Measurements from ENCODE around the gene ACOXL. TPM values are rescaled to one million over a fixed set of nuclear protein-coding genes. Genes with fewer than 3 reads are reported as not detected.

Gene ACOXL
- total and polyA plus RNA-seq, 3 experiments from 2014 or later = 0.27 TPM; not detected in 2

- Histone ChIP-seq H3K4me1 (ENCODE audit: insufficient read depth, low read length) (peaks cover 6% of the 10 kb centered on the region), H3K27me3 (ENCODE audit: insufficient read depth, low read length, poor library complexity, severe bottlenecking) (no peaks in the 10 kb centered on the region), H3K4me3 (ENCODE audit: low read length) (no peak overlapping the region), H3K36me3 (ENCODE audit: insufficient read depth, low read length) (no peaks in the 10 kb centered on the region), H3K9me3 (ENCODE audit: low read length) (no peaks in the 10 kb centered on the region), H3K27ac (ENCODE audit: low read depth, low read length) (no peak overlapping the region)
- Mint-ChIP-seq H3K36me3 (peaks cover 0 to 20% (median 0%) of the 10 kb centered on the region in 3 donors), H3K27ac (no peak overlapping the region), H3K4me3 (no peak overlapping the region), H3K27me3 (peaks cover 0 to 15% of the 10 kb centered on the region in 2 donors), H3K4me1 (peaks cover 0 to 5% (median 2%) of the 10 kb centered on the region in 3 donors), H3K9me3 (peaks cover 5 to 13% (median 8%) of the 10 kb centered on the region in 5 donors)
- DNase-seq = no peak
- ChIA-PET POLR2A (no interaction called here), CTCF (no interaction called here)
Observed at GRCh38 chr2:110881908-110882307, 149.5 kb downstream of the ACOXL start.

GRCh38 chr2:110883406-110883805, 151.0 kb downstream of the ACOXL start:
- CTCF ChIA-PET = no interaction called here

GRCh38 chr2:110885256-110885655, 152.9 kb downstream of the ACOXL start:
- Histone ChIP-seq H3K27me3 (ENCODE audit: insufficient read depth, low read length, poor library complexity, severe bottlenecking) (no peaks in the 10 kb centered on the region), H3K4me1 (ENCODE audit: insufficient read depth, low read length) (no peaks in the 10 kb centered on the region), H3K27ac (ENCODE audit: low read depth, low read length) (no peak overlapping the region), H3K9me3 (ENCODE audit: low read length) (no peaks in the 10 kb centered on the region), H3K4me3 (ENCODE audit: low read length) (no peak overlapping the region), H3K36me3 (ENCODE audit: insufficient read depth, low read length) (no peaks in the 10 kb centered on the region)
- Mint-ChIP-seq H3K9me3 (peaks cover 5 to 9% (median 7%) of the 10 kb centered on the region in 5 donors), H3K4me1 (no peaks in the 10 kb centered on the region), H3K27me3 (peaks cover 5 to 23% of the 10 kb centered on the region in 2 donors), H3K27ac (no peak overlapping the region), H3K36me3 (peaks cover 0 to 18% (median 0%) of the 10 kb centered on the region in 3 donors), H3K4me3 (no peak overlapping the region)
- POLR2A ChIA-PET = no interaction called here
- no peak for DNase-seq
- CTCF ChIA-PET = no interaction called here

More at GRCh38 chr2:110883406-110883805, 151.0 kb downstream of the ACOXL start:
- Histone ChIP-seq H3K9me3 (ENCODE audit: low read length) (no peaks in the 10 kb centered on the region), H3K4me1 (ENCODE audit: insufficient read depth, low read length) (no peaks in the 10 kb centered on the region), H3K4me3 (ENCODE audit: low read length) (no peak overlapping the region), H3K27me3 (ENCODE audit: insufficient read depth, low read length, poor library complexity, severe bottlenecking) (no peaks in the 10 kb centered on the region), H3K27ac (ENCODE audit: low read depth, low read length) (no peak overlapping the region), H3K36me3 (ENCODE audit: insufficient read depth, low read length) (no peaks in the 10 kb centered on the region)
- Mint-ChIP-seq H3K27me3 (peaks cover 0 to 13% of the 10 kb centered on the region in 2 donors), H3K9me3 (peaks cover 5 to 9% (median 8%) of the 10 kb centered on the region in 5 donors), H3K4me3 (no peak overlapping the region), H3K36me3 (peaks cover 0 to 15% (median 0%) of the 10 kb centered on the region in 3 donors), H3K4me1 (no peaks in the 10 kb centered on the region), H3K27ac (no peak overlapping the region)
- POLR2A ChIA-PET = no interaction called here
- DNase-seq = no peak

- no peak for DNase-seq
- Histone ChIP-seq H3K27me3 (ENCODE audit: insufficient read depth, low read length, poor library complexity, severe bottlenecking) (no peaks in the 10 kb centered on the region), H3K36me3 (ENCODE audit: insufficient read depth, low read length) (no peaks in the 10 kb centered on the region), H3K9me3 (ENCODE audit: low read length) (no peaks in the 10 kb centered on the region), H3K4me3 (ENCODE audit: low read length) (no peak overlapping the region), H3K27ac (ENCODE audit: low read depth, low read length) (no peak overlapping the region), H3K4me1 (ENCODE audit: insufficient read depth, low read length) (no peaks in the 10 kb centered on the region)
- H3K4me3 Mint-ChIP-seq = no peak overlapping the region
- peaks cover 16 to 24% of the 10 kb centered on the region in 2 donors for H3K27me3 Mint-ChIP-seq
- no peak overlapping the region for H3K27ac Mint-ChIP-seq
- ChIA-PET POLR2A (no interaction called here), CTCF (no interaction called here)
- peaks cover 2 to 5% (median 3%) of the 10 kb centered on the region in 5 donors for H3K9me3 Mint-ChIP-seq
- no peaks in the 10 kb centered on the region for H3K4me1 Mint-ChIP-seq
- peaks cover 0 to 17% (median 0%) of the 10 kb centered on the region in 3 donors for H3K36me3 Mint-ChIP-seq
Observed at GRCh38 chr2:110886826-110887573, 154.6 kb downstream of the ACOXL start.

GRCh38 chr2:110888411-110888810, 156.0 kb downstream of the ACOXL start:
- Histone ChIP-seq H3K27ac (ENCODE audit: low read depth, low read length) (no peak overlapping the region), H3K4me1 (ENCODE audit: insufficient read depth, low read length) (no peaks in the 10 kb centered on the region), H3K27me3 (ENCODE audit: insufficient read depth, low read length, poor library complexity, severe bottlenecking) (no peaks in the 10 kb centered on the region), H3K36me3 (ENCODE audit: insufficient read depth, low read length) (no peaks in the 10 kb centered on the region), H3K4me3 (ENCODE audit: low read length) (no peak overlapping the region), H3K9me3 (ENCODE audit: low read length) (no peaks in the 10 kb centered on the region)
- H3K4me1 Mint-ChIP-seq = no peaks in the 10 kb centered on the region
- H3K36me3 Mint-ChIP-seq = peaks cover 0 to 9% (median 0%) of the 10 kb centered on the region in 3 donors
- H3K9me3 Mint-ChIP-seq = peaks cover 0 to 3% (median 0%) of the 10 kb centered on the region in 5 donors
- ChIA-PET CTCF (no interaction called here), POLR2A (no interaction called here)
- H3K27me3 Mint-ChIP-seq = peaks cover 20 to 31% of the 10 kb centered on the region in 2 donors
- no peak overlapping the region for H3K4me3 Mint-ChIP-seq
- no peak overlapping the region for H3K27ac Mint-ChIP-seq
- DNase-seq = no peak

GRCh38 chr2:110891626-110892025, 159.3 kb downstream of the ACOXL start:
- H3K9me3 Mint-ChIP-seq = peaks cover 4 to 12% (median 9%) of the 10 kb centered on the region in 5 donors
- no peak for DNase-seq
- Histone ChIP-seq H3K36me3 (ENCODE audit: insufficient read depth, low read length) (no peaks in the 10 kb centered on the region), H3K9me3 (ENCODE audit: low read length) (no peaks in the 10 kb centered on the region), H3K27ac (ENCODE audit: low read depth, low read length) (no peak overlapping the region), H3K4me3 (ENCODE audit: low read length) (no peak overlapping the region), H3K27me3 (ENCODE audit: insufficient read depth, low read length, poor library complexity, severe bottlenecking) (peaks cover 4% of the 10 kb centered on the region), H3K4me1 (ENCODE audit: insufficient read depth, low read length) (no peaks in the 10 kb centered on the region)
- no peak overlapping the region for H3K27ac Mint-ChIP-seq
- CTCF ChIA-PET = no interaction called here
- POLR2A ChIA-PET = no interaction called here
- no peak overlapping the region for H3K4me3 Mint-ChIP-seq
- peaks cover 0 to 14% (median 3%) of the 10 kb centered on the region in 3 donors for H3K36me3 Mint-ChIP-seq
- H3K27me3 Mint-ChIP-seq = peaks cover 27 to 46% of the 10 kb centered on the region in 2 donors
- no peaks in the 10 kb centered on the region for H3K4me1 Mint-ChIP-seq

- H3K36me3 ChIP-seq (ENCODE audit: insufficient read depth, low read length) = no peaks in the 10 kb centered on the region
- no peak for DNase-seq
- Mint-ChIP-seq H3K27ac (no peak overlapping the region), H3K36me3 (peaks cover 0 to 12% (median 3%) of the 10 kb centered on the region in 3 donors), H3K4me1 (no peaks in the 10 kb centered on the region), H3K27me3 (peaks cover 16 to 33% of the 10 kb centered on the region in 2 donors), H3K9me3 (peaks cover 4 to 11% (median 9%) of the 10 kb centered on the region in 5 donors), H3K4me3 (no peak overlapping the region)
- POLR2A ChIA-PET = no interaction called here
- H3K27ac ChIP-seq (ENCODE audit: low read depth, low read length) = no peak overlapping the region
- H3K9me3 ChIP-seq (ENCODE audit: low read length) = no peaks in the 10 kb centered on the region
- H3K4me3 ChIP-seq (ENCODE audit: low read length) = no peak overlapping the region
- CTCF ChIA-PET = no interaction called here
- H3K4me1 ChIP-seq (ENCODE audit: insufficient read depth, low read length) = no peaks in the 10 kb centered on the region
- H3K27me3 ChIP-seq (ENCODE audit: insufficient read depth, low read length, poor library complexity, severe bottlenecking) = peaks cover 4% of the 10 kb centered on the region
Observed at GRCh38 chr2:110896226-110896625, 163.9 kb downstream of the ACOXL start.

- no peaks in the 10 kb centered on the region for H3K9me3 ChIP-seq (ENCODE audit: low read length)
- CTCF ChIA-PET = no interaction called here
- H3K4me3 Mint-ChIP-seq = no peak overlapping the region
- H3K27me3 ChIP-seq (ENCODE audit: insufficient read depth, low read length, poor library complexity, severe bottlenecking) = peaks cover 4% of the 10 kb centered on the region
- H3K27ac ChIP-seq (ENCODE audit: low read depth, low read length) = no peak overlapping the region
- H3K27ac Mint-ChIP-seq = no peak overlapping the region
- H3K27me3 Mint-ChIP-seq = peaks cover 9 to 25% of the 10 kb centered on the region in 2 donors
- H3K36me3 ChIP-seq (ENCODE audit: insufficient read depth, low read length) = no peaks in the 10 kb centered on the region
- H3K4me3 ChIP-seq (ENCODE audit: low read length) = no peak overlapping the region
- peaks cover 4 to 11% (median 9%) of the 10 kb centered on the region in 5 donors for H3K9me3 Mint-ChIP-seq
- POLR2A ChIA-PET = no interaction called here
- H3K36me3 Mint-ChIP-seq = peaks cover 0 to 15% (median 3%) of the 10 kb centered on the region in 3 donors
- no peak for DNase-seq
- no peaks in the 10 kb centered on the region for H3K4me1 Mint-ChIP-seq
- H3K4me1 ChIP-seq (ENCODE audit: insufficient read depth, low read length) = no peaks in the 10 kb centered on the region
Observed at GRCh38 chr2:110897966-110898365, 165.6 kb downstream of the ACOXL start.

Measured in CD8-positive, alpha-beta memory T cell (primary cell).